Measurements from ENCODE around the gene CDC6. TPM values are rescaled to one million over a fixed set of nuclear protein-coding genes. Genes with fewer than 3 reads are reported as not detected.

Gene CDC6
- total RNA-seq, 4 donors from 2014 or later, result 0.16 to 2.2 (median 0.30) TPM

DNA sequence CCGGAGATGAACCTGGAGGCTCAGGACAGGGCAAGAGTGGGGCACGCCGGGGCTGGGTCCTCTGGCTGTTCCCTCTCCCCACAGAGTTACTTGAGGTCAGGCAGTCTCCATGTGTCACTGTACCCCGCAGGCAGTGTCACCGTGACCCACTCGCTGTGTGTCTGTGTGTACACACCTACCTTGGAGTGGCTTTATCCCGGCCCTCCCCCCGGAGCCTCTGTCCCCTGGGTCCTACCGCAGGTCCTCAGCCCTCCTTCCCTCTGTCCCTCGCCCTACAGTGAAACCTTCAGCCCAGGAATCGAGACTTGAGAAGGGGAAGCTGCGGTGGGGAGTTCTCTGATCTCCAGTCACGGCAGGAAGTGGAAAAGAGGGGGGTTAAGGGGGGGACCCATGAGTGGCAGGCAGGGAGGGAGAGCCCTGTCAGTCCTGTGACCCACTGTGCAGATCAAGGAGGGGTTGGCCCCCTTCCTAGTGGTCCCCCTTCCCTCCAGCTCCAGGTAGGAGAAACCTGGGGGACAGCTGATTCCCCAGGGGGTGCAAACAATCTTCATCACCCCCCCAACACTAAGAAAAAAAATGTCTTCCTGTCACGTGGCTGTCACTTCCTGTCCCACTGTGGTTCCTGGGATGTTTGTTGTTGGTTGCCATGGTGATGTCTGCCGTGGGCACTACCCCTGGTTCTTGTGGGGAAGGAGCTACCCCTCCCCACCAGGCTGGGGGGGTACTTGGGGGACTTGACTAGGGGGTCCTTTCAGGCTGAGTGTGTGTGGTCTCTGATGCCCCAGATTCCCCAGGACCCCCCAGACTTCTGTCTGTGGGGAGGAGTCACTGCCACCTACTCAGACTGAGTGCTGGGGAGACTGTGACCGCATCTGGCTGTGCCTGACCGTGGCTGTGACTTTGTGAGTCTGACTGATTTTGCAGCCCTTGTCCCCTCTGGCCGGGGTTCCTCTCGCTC is 35.0 kb downstream of the CDC6 start:
- TF ChIP-seq, protein P1, sequence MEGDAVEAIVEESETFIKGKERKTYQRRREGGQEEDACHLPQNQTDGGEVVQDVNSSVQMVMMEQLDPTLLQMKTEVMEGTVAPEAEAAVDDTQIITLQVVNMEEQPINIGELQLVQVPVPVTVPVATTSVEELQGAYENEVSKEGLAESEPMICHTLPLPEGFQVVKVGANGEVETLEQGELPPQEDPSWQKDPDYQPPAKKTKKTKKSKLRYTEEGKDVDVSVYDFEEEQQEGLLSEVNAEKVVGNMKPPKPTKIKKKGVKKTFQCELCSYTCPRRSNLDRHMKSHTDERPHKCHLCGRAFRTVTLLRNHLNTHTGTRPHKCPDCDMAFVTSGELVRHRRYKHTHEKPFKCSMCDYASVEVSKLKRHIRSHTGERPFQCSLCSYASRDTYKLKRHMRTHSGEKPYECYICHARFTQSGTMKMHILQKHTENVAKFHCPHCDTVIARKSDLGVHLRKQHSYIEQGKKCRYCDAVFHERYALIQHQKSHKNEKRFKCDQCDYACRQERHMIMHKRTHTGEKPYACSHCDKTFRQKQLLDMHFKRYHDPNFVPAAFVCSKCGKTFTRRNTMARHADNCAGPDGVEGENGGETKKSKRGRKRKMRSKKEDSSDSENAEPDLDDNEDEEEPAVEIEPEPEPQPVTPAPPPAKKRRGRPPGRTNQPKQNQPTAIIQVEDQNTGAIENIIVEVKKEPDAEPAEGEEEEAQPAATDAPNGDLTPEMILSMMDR (IDR thresholded peaks at IDR 0.05; ENCODE audit: low read depth), result no peak

DNA sequence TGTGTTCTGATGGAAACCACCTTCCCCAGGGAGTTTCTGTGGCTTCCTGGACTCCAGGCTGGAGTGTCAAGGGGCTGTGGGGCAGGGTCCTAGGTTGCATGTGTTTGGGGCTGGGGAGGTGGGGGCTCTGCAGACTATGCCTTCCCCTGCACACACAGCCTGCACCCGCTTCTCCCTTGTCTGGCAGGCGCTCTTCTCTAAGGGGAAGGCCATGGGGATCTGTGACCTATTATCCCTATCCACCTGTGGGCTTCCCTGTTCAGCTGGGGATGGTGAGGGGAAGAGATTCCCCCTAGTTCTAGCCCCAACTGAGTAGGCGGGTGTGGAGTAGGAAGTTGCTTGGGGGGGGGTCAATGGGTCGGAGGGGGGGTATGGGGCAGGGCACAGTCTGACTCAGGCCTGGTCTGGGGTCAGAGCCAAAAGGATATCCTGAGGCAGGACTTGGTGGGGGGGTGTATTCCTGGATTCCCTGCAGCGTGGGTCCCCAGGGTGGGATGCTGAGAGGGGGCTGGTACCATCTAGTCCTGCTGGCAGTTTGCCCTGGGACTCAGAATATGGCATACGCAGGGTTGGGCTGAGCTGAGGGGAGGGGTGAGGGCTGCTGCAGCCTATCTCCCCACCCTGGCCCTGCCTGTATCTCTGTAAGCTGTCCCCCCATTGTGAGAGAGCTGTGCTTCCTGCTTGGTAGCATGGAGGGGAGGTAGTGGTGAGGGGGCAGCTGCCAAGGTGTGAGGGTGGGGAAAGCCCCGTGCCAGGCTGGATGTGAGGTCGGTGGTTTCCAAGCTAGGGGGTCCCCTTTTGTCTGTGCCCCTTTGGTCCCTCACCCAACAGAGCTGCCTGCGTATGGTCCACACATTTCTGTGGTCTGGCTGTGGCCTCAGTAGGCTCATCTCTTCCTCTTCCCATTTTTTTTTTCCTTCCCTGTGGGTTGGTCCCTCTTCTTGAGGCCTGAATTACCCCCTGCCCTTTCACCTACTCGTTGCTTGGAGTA is 36.0 kb downstream of the CDC6 start:
- TF ChIP-seq, protein P1 (IDR thresholded peaks at IDR 0.05; ENCODE audit: low read depth), result no peak

DNA sequence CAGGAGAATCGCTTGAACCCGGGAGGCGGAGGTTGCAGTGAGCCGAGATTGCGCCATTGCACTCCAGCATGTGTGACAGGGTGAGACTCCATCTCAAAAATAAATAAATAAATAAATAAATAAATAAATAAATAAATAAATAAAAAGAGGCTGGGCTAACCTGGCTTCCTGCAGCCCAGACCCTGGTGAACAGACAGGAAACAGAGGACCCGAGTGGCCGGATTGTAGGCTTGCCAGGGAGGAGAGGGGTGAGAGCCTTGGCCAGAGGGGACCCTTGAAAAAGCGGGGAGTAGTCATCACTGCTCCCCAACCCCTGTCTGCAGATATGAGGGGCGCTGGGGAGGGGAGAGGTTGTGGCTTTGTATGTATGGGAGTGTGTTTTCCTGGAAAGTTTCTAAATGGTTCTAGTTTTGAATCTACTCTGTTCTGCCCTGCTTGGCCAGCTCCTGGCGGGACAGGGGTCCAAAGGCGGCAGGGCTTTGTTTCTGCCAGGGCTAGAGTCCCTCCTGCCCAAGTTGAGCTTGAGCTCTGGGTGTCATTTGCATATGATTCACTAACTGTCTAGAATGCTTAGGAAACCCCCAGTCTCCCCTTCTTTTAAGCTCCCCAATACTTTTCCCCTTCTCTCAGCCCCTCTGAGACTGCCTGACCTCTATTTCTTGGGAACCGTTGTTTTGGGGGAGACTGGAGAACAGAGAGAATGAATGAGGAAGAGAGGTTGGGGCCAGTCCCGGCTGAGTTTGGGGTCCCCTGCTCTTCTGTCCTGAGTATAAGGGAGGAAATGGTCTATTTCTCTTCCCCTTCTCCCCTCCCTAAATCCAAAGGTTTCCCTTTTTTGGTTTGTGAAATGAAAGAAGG is 37.7 kb downstream of the CDC6 start:
- TF ChIP-seq, protein P1 (IDR thresholded peaks at IDR 0.05; ENCODE audit: low read depth), result no peak

DNA sequence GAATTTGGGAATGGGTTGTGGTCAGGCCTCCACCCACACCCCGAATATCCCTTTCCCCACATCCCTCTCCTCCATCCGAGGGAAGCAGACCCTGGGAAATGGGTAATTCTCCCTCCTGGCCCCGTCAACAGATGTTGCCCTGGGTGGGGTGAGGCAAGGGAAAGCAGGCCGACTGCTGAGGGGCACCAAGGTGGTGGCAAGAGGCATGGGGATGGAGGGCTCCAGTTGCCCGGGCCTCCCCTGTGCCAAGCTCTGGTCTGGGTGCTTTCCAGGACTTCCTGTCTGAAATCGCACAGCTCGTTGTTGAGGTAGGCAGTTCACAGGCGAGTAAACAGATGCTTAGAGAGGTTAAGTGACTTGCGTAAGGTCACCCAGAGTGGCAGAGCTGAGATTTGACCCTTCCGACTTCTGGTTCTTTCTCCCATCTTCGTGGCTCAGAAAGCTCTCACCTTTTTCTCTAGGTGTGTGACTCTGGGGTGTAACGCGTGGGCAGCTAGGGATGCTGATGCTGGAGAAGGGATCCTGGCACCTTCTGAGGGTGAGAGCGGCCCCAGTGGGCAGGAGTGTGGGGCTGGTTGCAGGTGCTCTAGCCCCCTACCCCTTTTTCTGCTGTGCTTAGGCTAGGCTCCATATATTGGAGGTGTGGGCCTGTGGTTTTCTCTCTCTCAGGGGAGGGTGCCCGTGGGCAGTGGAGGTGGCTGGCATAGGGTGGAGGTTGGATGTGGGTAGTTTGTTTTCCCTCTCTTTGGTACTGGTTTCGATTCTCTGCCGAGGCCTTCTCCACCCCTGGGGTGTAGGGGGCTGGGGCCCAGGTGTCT is 38.5 kb downstream of the CDC6 start:
- TF ChIP-seq, protein P1 (IDR thresholded peaks at IDR 0.05; ENCODE audit: low read depth), result no peak

DNA sequence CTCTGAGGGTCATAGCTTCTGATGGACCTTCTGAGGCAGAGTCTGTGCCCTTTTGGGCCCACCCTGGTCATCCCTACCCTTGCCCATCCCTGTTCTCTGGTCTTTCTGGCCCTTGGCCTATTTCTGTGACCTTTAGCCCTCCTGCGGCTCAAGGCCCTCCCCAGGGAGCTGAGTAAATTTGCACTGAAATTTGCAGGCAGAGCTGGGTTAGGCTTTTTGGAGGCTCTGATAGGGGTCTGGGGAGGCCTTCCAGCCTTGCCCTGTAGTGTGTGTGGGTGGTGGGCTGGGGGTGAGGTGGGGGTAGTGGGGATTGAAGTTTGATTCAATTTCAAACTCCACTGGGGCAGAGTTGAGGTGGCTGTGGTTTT is 39.1 kb downstream of the CDC6 start:
- TF ChIP-seq, protein P1 (IDR thresholded peaks at IDR 0.05; ENCODE audit: low read depth), result no peak

DNA sequence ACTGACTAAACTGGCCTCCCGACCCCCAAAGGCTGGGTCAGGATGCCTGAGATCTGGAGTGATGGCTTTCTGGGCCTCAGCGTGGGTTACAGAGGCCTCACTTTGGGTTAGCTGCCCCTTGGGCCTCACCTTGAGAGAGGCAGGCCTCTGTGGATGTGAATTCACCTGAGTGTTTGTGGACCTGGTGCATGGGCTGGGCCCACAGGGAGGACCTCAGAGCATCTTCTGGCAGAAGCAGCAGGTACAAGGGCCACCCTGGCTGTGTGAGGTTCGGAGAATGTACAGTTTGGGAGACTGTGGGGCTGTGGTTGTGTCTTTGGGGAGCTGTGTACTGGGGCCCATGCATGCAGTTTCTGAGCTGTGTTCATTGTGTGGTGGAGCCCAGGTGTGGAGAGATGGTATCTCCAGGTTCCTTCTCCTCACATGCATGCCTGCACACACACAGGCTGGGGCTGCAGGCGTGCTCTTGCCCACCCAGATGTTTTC is 39.6 kb downstream of the CDC6 start:
- TF ChIP-seq, protein P1 (IDR thresholded peaks at IDR 0.05; ENCODE audit: low read depth), result no peak
